GM18519 (cell line): Measurements from ENCODE around the gene SEMA5B.

Experiments used
- ATAC-seq: cut with Tn5 transposase; IDR thresholded peaks from one replicate; pipeline ENCODE4 v1.9.1; 2021; ENCODE audit warnings: mild to moderate bottlenecking, moderate library complexity; ENCODE audit not compliant: unreplicated experiment, low FRiP score

Gene SEMA5B

DNA sequence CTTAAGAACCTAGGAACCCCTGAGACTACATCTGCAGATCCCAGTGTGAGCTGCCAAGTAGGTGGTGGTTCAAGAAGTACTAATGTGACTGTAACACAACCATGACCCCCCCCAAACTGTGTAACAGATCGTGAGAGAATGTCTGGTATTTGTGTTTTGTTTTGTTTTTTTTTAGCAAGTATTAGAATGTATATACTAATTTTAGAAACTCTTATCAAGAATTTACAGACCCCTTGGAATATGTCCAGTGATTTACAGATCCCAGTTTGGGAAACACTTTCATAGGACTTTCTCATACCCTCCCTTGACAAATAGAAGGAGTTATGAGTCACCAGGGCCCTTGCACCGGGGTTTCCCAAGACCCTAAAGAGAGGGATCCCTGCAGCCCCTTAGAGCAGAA lies 79.8 kb downstream of the SEMA5B start:
- ATAC-seq: no peak

DNA sequence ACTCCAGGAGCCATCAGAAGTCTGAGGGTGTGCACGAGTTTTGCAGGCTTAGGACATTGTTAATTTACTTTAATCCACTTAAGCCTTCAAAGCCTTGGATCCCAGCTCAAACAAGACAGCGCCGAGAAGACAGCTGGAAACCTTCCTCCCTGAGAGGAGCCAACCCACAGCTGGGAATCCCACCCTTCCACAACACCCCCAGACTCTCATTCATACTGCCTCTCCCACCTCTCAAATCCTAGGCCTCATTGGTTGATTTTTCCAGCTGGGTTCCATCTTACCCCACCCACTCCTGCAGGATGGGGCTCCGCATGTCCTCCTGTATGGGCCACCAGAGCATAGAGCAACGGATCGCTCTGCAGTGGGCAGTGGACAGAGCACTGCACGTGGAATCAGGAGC lies 80.4 kb downstream of the SEMA5B start:
- no peak for ATAC-seq

DNA sequence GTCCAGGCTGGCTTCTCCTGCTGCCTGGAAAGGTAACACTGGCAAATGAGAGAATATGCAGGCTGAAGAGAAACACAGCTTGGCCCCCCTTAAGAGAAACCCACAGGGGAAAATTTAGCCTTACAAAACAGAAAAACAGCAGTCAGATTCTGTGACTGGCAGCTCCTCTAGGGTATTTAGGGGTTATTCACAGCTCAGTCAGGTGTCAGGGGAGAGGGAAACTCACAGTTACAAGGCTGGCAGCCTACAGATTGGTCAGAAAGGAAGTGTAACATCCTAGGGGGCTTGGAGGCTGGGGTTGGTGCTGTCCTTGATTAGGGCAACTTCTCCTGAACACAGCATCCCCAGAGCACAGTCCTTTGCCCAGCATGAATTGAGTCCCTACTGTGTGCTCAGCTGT lies 81.4 kb downstream of the SEMA5B start:
- no peak for ATAC-seq

DNA sequence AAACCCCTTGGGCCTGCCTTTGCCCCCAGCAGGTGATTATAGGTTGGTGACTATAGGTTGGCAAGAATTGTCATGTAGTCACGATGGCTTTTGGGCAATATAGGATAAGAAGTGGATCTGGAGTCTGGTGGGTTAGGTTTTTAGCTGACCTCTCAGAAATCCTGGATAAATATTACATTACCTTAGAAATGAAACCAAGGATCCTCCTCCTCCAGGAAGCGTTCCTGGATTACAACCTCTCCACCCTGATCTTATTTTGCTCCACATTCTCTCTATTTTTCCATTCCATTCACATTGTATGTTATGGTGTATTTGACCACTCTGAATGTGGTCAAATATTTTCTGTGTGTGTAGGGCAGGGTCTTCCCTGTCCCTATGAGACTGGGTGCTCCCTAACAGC lies 82.3 kb downstream of the SEMA5B start:
- ATAC-seq: no peak

DNA sequence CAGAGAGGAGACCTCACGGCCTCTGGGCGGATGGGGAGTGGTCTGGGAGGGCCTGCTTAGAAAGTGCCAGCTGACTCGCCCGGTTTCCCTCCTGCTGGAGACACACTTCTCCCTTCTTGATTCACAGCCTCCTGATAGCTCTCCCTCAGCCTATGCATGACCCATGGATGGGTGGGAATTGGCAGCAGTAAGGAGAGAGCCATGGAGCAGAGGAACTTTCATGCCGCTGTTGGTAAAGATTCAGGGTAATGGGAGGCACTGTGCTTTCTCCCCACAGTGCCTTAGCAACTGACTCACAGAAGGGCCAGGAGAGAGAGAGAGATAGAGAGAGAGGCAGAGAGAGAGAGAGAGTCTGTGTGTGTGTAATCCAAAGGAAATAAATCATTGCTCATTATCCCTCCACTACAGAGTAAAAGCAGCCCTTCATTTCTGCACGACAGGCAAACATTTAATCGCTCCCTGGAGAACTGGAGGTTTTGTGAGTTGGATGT lies 82.8 kb downstream of the SEMA5B start:
- ATAC-seq: no peak

DNA sequence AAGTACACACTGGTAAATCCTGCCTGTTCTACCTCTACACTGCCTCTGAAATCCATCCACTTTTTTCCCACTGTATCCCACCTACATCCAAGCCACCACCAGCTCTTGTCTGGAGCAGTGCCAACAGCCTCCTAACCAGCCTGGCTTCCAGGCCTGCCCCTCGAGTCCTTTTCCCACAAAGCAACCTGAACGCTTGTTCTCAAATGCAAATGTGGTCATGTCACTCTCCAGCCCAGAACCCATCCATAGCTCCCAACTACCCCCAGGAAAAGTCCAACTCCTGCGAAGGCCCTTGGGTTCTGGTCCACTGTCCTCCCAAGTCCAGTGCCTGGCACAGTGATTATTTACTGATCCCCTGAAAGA lies 83.8 kb downstream of the SEMA5B start:
- ATAC-seq: no peak

DNA sequence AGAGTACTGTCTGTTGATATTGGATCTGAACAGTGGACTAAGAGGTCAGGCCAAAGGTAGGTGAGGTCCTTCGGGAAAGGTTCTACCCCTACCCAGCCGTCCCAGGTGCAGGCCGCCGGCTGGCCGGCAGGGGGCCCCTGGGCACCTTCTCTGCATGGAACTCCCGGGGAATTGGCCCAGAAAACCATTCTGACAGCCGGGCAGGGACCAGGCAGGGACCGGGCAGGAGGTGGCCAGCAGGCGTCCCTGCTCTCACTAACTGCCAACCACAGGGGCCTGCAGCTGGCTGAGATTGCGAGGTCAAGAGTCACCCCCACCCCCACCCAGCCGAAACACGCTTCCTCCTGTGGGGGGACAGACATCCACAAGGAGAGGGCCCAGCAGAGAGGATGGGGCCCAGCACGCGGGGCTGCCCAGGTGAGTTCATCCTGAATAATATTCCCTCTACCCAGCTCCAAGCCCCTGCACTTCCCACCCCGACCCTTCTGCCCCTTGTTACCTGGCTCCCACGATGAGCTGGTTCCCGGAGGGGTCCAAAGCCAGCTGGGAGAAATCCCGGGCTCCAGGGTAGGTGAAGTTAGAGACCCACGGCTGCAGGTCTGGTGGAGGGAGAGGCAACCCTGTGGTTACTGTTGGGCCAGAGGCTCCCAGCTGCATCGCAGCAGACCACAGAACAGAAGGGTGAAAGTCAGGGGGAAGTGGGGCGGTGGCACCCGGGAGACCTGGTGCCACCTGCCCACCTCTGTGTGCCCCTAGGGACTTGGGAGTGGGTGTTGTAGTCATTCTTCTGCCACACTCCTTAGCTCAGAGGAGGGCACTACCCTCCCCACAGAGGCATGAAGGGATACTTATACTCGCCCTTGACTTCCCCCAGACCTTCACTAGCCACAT lies 84.4 kb downstream of the SEMA5B start:
- ATAC-seq: no peak

DNA sequence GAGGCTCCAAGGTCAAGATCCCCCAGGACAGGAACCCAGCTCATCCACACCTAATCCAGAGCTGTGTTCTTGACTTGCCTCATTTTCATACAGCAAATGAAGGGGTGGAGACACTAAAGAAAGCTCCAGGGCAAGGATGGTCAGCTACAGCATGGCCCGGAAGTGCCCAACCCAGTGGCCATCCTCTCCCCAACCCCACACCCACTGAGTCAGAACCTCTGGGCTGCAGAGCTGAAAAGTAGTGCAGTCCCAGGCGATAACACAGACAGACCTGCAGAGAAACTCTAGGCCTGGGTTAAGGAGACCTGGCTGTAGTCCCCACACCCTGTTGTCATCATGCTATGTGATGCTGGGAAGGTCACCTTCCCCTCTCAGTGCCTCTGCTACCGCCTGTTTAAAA lies 85.3 kb downstream of the SEMA5B start:
- ATAC-seq: no peak

DNA sequence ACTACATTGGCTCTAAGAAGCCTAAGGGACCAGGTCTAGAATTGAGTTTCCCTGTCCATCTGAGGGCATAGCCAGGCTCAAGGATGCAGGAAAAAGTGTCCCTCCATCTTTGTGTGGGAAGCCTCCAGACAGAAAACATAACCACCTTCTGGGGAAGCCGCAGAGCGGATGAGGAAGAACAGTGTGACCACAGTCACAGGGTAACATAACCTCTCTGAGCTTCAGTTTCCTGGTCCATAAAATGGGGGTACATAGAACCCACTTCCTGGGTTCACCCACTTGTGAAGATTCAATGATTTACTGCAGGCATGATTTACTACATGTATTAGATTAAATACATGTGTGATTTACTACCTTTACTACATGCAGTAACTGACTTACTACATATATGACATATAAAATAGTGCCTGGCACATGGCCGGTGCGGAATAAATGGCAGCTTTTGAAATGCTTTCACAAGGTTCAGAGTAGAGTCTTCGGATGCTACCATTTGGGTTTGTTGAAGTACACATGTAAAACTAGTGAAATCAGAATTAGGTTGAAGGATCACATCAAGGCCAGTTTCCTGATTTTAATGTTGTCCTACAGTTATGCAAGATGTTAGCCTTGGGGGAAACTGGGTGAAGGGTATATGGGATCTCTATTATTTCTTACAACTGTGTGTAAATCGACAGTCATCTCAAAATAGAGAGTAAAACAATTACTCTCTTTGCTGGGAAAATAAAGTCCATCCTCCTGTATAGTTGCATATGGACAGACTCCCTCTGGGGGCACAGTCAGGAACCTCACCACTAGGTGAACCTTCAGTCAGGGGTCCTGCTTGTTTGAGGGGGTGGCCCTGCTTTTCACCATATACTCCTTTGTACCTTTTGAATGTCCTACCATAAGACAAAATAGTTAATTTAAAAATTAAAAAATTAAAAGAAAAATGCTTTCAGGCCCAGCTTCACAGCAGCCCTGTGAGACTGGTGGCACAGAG lies 86.0 kb downstream of the SEMA5B start:
- no peak for ATAC-seq

DNA sequence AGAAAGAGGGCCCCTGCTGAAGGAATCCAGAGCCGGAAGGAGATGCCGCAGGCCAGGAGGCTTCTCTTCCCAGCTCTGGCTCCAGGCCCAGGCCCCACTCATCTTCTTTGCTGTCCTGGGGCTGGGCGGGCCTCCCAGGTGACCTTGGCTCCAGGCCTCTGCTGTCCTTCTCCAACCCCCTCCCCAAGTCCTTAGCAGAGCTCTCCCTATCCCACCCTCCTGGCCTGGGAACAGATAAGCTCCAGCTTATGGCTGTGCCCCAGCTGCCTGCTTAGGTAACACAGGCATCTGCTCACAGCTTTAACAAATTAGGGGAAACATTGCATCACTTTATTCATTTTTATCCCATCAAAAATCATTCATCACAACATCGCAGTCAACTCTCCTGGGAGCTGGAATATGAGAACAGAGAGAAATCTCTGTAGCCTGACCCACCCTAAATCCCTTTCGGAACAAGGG lies 86.9 kb downstream of the SEMA5B start:
- ATAC-seq: no peak

DNA sequence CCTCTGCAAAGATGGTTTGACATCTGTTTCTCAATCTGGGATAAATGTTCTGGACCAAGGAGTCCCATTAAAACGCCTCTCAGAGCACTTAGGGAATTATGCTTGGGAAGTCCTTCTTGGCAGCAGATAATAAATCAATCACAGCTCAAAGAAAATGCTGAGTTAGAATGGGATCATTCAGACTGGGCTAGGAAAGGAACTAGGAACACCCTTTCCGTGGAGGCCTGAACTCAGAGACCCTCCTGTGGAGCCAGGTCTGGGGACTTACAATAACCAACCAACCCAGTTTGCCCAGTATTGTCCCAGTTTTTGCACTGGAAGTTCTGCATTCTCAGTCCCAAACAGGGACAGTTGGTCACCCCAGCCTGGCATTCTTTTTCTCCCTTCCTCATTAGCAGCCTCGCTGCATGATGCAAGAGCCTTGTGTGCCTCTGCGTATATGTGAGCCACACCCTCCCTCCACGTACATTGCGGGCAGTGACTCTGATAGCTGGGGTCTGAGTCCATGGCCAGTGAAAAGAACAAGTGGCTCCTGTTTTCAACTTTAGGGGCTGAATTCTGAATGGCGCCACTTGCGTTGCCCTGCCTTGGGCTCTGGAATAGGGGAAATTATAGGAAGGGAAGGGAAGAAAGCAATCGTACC lies 88.7 kb downstream of the SEMA5B start:
- ATAC-seq: no peak

DNA sequence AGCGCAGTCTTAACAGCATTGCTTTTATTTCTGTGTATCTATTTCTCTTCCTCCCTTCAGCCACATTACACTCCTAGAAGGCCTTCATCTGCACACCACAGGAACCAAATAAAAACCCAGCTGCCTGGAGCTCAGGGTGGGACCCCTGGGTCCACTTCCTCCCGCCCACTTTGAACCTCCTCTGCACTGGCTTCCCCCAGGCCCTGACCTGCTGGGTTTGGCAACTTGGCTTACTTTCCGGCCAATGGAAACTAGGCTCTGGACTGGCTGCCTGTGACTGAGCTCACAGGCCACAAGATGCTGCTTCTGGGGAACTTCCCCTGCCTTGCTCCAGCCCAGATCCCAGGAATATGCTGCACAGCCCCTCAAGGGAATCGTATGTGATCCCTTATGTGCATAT lies 89.8 kb downstream of the SEMA5B start:
- no peak for ATAC-seq

DNA sequence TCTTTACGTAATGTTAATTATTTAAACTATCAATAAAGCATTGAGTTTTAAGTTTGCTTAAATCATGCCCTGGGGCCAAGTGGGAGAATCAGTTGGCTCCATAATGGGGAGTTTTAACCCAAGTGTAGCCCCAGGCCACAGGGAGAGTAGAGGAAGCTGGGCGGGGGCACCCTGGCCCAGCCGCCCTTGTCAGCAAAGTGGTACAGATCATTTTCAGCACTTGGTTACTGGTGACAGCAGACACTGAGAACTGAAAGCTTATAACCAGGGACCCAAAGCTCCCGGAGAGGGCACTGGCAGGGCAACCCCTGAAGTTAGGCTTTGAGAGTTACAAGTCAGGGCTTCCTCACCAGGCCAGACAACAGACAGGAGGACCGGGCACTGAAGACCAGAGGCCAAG lies 90.6 kb downstream of the SEMA5B start:
- no peak for ATAC-seq

DNA sequence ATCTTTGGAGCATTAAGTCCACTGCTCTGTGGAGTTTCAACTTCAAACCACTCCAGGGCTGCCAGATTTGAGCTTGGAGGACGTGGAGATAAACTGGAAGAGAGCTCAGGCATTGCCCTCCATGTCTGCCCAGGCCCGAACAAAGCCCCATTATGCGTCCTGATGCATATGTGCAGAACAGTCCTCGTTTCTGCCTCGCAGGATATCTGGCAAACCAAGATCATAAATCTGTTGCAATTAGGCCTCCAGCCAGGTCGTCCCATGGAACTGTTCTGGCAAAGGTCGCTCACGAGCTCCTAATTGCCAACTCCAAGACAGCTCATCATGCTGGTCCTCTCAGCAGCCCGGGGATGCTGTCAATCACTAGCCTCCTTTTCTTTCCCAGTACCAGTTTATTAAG lies 91.2 kb downstream of the SEMA5B start:
- ATAC-seq: no peak

DNA sequence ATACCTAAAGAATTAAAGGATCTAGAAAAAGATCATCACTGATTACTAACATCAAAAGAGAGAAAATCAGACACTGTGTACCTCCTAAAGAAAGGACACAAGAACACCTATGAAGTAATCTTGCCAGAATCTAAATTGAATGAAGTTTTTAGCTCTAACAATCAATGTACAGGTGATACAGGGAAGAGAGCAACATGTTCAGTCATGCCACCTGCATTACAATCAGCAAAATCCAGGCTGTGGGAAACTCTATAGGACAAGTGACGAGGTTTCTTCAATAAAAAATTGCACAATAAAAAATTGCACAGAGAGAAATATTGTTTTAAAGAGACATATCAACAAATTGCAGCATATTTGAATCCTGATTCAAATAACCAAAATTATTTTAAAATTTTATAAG lies 93.3 kb downstream of the SEMA5B start:
- ATAC-seq: no peak

DNA sequence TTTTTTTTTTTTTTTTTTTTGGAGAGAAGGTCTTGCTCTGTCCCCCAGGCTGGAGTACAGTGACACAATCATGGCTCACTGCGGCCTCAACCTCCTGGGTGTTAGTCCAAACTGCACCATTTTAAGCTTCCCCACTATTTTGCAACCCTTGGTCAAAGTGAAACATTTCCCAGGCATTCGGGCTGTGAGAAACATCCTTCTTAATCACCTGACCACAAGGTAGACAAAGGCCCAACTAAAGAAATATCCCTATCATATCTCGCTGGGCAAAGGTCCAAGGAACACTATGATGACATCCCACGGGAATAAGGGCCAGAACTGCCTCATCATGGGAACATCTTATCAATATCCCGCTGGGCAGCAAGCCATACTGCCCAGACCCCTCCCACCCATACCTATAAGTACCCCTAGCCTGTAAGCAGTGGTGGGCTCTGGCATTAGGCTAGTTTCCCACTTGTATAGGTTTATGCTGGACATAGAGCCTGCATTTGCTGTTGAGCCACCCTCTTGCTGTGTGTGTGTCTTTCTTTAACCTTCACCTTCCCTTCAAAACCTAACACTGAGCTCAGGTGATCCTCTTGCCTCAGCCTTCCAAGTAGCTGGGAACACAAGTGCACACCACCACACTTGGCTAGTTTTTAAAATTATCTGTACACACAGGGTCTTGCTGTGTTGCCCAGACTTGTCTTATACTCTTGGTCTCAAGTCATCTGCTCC lies 95.2 kb downstream of the SEMA5B start:
- no peak for ATAC-seq

DNA sequence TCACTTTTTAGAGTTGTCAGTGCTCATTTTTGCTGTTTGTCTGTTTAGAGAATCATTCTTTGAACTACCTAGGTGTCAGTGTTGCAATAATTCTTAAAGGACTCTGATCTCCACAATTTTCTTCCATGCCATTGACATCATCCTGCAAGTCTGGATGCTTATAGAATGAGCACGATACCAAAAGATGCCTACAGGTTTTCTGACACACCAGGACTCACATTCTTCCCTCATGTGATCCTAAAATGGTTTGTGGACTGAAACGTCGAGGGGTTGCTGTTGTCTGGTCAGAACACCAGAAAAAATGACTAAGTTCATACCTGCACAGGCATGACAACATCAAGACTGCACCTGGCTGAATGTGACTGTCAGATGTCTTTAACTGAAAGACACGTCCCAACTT lies 95.9 kb downstream of the SEMA5B start:
- no peak for ATAC-seq

DNA sequence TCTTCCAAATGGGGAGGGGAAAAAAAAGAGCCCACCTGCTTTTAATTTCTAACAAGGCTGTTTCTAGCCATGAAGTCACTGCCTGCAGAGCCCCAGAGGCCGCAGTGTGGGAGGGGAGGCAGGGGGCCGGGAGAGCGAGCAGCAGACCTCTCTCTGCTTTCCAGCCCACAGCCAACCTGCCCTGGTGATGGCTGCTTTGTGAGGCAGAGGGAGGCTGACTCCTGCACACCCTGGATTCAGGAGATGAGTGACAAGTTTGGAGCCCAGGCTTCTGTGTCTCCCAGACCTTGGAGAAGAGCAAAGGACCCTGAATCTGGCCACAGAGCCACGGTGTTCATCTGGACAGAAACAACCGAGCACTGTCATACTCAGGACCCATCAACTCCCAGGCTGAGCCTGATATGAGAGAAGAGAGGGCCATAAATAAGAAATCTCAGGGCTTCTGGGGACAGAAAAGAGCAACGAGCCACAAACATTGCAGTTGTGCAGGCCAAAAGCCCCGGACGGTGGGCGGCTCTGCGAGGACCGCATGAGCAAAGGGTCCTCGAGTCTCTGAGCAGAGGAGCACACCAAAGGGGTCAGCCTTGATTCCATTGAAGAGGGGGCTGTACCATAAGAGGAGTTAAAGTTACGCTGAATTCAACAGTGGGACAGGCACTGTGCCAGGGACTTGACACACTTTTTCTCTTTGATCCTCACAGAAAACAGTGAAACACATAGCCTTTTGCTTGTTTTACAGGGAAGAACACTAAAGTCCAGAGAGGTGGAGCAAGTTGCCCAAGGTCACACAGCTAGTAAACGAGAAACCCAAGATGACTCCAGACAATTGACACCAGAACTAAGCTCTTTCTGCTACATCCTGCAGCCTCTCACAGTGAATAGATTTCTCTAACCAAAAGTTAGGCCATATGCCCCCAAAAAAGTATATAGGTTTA lies 97.2 kb downstream of the SEMA5B start:
- no peak for ATAC-seq
